ENCODE measurements around the gene COL23A1. TPM values are rescaled to one million over a fixed set of nuclear protein-coding genes. Genes with fewer than 3 reads are reported as not detected.

The COL23A1 gene
- total RNA-seq, 1 experiment from 2014 or later, result 15.0 TPM

DNA sequence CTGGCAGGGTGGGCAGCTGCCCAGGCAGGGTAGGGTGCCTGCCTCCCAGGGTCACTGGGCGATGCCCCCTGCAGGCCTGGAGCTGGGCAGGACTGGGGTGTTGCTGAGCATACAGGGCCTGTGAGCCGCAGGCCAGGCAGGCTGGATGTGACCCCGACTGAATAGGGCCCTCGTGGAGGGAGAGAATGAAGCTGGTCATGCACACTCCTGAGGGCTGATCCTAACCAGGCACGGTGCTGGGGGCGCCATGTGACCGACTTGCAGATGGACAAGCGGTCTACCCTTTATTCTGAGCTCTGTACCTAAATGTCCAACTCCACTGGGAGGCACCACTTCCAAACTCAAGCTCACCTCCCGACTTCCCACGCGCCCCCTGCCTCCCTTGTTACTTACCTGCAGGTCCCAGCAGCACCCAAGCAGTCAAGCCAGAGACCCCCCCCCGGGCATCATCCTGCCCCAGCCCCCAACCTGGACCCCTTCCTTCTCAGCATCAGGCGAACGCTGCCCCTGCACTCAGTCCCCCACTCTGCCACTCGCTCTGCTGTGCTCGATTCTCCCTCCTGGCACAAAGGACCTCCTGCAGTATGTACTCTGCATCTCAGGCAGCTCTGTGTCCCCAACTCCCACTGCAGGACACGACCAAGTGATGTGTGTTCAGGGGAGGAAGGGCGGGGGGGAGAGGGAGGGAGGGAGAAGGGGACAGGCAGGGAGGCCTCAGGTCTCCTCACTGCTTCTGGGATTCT lies 280.8 kb downstream of the COL23A1 start (continued):
- TF ChIP-seq, protein P1, sequence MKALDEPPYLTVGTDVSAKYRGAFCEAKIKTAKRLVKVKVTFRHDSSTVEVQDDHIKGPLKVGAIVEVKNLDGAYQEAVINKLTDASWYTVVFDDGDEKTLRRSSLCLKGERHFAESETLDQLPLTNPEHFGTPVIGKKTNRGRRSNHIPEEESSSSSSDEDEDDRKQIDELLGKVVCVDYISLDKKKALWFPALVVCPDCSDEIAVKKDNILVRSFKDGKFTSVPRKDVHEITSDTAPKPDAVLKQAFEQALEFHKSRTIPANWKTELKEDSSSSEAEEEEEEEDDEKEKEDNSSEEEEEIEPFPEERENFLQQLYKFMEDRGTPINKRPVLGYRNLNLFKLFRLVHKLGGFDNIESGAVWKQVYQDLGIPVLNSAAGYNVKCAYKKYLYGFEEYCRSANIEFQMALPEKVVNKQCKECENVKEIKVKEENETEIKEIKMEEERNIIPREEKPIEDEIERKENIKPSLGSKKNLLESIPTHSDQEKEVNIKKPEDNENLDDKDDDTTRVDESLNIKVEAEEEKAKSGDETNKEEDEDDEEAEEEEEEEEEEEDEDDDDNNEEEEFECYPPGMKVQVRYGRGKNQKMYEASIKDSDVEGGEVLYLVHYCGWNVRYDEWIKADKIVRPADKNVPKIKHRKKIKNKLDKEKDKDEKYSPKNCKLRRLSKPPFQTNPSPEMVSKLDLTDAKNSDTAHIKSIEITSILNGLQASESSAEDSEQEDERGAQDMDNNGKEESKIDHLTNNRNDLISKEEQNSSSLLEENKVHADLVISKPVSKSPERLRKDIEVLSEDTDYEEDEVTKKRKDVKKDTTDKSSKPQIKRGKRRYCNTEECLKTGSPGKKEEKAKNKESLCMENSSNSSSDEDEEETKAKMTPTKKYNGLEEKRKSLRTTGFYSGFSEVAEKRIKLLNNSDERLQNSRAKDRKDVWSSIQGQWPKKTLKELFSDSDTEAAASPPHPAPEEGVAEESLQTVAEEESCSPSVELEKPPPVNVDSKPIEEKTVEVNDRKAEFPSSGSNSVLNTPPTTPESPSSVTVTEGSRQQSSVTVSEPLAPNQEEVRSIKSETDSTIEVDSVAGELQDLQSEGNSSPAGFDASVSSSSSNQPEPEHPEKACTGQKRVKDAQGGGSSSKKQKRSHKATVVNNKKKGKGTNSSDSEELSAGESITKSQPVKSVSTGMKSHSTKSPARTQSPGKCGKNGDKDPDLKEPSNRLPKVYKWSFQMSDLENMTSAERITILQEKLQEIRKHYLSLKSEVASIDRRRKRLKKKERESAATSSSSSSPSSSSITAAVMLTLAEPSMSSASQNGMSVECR (CRISPR knock-in tag; IDR thresholded peaks at IDR 0.05; ENCODE audit: borderline replicate concordance), result no peak
- TF ChIP-seq SMAD4 (CRISPR knock-in tag; IDR thresholded peaks at IDR 0.05) (no peak), ZNF671 (CRISPR knock-in tag; IDR thresholded peaks at IDR 0.05) (no peak), ZNF423 (CRISPR knock-in tag; IDR thresholded peaks at IDR 0.05) (no peak)

DNA sequence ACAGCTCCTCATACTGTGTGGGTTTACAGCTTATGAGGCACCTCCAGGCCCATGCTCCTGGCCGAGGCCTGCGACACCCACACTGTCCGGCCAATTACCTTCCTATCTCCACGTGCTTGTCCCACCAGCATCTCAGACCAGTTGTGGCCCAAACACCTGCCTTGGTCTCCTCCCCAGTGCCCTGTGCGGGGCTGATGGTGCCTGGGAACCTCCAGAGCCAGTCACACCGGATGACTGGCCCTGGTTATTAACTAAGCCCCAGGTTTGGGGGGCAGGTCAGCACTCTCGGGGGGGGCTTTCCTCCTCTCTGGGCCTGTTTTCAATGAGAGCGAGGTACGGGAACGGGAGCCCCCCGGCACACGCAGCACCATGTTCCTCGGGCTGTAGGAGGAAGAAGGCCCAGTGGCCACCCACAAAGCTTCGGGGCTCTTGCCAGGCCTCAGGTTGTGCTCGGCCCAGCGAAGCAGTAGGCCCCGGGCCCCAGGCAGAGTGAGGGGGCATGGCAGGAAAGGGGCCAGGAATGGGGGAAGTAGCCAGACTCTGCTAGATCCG lies 281.6 kb downstream of the COL23A1 start:
- no peak overlapping the region for H3K4me3 Mint-ChIP-seq
- H3K4me1 Mint-ChIP-seq, result peaks cover 22% of the 10 kb centered on the region
- H3K27ac Mint-ChIP-seq, result no peak overlapping the region
- no peaks in the 10 kb centered on the region; the same call in 1 of the 2 replicates for H3K27me3 Mint-ChIP-seq (ENCODE audit: low read depth)
- H3K9me3 Mint-ChIP-seq, result no peaks in the 10 kb centered on the region
- no peak for ATAC-seq
- TF ChIP-seq, protein P2, sequence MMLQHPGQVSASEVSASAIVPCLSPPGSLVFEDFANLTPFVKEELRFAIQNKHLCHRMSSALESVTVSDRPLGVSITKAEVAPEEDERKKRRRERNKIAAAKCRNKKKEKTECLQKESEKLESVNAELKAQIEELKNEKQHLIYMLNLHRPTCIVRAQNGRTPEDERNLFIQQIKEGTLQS (CRISPR knock-in tag; conservative IDR thresholded peaks at IDR 0.05), result no peak
- no peak for TF ChIP-seq RORB (CRISPR knock-in tag; IDR thresholded peaks at IDR 0.05)
- TF ChIP-seq, protein P3, sequence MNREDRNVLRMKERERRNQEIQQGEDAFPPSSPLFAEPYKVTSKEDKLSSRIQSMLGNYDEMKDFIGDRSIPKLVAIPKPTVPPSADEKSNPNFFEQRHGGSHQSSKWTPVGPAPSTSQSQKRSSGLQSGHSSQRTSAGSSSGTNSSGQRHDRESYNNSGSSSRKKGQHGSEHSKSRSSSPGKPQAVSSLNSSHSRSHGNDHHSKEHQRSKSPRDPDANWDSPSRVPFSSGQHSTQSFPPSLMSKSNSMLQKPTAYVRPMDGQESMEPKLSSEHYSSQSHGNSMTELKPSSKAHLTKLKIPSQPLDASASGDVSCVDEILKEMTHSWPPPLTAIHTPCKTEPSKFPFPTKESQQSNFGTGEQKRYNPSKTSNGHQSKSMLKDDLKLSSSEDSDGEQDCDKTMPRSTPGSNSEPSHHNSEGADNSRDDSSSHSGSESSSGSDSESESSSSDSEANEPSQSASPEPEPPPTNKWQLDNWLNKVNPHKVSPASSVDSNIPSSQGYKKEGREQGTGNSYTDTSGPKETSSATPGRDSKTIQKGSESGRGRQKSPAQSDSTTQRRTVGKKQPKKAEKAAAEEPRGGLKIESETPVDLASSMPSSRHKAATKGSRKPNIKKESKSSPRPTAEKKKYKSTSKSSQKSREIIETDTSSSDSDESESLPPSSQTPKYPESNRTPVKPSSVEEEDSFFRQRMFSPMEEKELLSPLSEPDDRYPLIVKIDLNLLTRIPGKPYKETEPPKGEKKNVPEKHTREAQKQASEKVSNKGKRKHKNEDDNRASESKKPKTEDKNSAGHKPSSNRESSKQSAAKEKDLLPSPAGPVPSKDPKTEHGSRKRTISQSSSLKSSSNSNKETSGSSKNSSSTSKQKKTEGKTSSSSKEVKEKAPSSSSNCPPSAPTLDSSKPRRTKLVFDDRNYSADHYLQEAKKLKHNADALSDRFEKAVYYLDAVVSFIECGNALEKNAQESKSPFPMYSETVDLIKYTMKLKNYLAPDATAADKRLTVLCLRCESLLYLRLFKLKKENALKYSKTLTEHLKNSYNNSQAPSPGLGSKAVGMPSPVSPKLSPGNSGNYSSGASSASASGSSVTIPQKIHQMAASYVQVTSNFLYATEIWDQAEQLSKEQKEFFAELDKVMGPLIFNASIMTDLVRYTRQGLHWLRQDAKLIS (CRISPR knock-in tag; IDR thresholded peaks at IDR 0.05; ENCODE audit: borderline replicate concordance), result no peak
- DNase-seq (ENCODE audit: low spot score), result peak; percentile 8
- no peaks in the 10 kb centered on the region for H3K36me3 Mint-ChIP-seq
- CTCF ChIA-PET, result interaction anchor here (1.4 to 3.9 kb wide), 3 partner anchors 25 to 281 kb away, joined by 4 to 11 read pairs (median 4); partner anchors contain the start of gene COL23A1
- POLR2A ChIA-PET, result no interaction called here

DNA sequence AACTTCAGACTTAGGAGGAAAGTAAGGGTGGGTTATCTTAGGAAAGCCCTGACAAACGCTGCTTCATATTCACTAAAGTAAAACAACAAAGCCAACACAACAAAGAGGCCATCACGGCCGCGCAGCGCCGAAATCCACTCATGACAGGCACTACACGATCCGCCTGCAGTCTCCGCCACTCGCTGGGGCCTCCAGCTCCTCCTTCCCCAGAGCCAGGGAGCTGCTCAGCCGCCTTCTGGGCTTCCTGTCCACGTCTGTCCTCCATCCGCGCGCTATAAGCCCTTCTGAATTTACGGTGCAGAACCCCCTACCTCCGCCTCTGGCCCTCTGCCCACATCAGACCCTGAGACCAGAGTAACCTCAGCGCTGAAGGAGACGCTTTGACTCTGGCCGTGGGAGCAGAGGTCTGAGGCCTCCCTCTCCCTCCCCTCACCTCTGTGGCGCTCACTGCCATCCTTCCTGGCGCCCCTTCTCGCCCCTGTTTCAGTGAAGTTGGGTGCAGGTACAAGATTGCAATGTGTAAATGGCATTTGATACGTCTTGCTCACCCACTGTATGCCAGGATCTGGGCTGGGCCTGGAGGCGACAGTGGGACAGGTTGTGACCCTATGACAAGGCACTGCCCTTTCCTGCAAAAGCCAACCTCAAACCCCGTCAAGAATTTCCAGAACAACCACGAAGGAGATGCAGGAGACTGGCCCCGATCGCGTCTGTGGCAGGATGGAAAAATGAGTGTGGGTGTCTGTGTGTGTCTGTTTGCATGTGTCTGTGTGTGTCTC lies 282.7 kb downstream of the COL23A1 start:
- peak; percentile 9 for DNase-seq (ENCODE audit: low spot score)
- Mint-ChIP-seq H3K4me1 (peaks cover 15% of the 10 kb centered on the region), H3K27me3 (ENCODE audit: low read depth) (no peaks in the 10 kb centered on the region; the same call in 1 of the 2 replicates), H3K27ac (peak overlapping the region; percentile 10), H3K4me3 (no peak overlapping the region), H3K9me3 (no peaks in the 10 kb centered on the region), H3K36me3 (no peaks in the 10 kb centered on the region)
- ChIA-PET CTCF (interaction anchor here (1.0 to 1.2 kb wide), 3 partner anchors 12 to 86 kb away, joined by 3 to 4 read pairs (median 3); no protein-coding TSS in a partner anchor), POLR2A (no interaction called here)
- ATAC-seq, result no peak
- TF ChIP-seq, protein P4, sequence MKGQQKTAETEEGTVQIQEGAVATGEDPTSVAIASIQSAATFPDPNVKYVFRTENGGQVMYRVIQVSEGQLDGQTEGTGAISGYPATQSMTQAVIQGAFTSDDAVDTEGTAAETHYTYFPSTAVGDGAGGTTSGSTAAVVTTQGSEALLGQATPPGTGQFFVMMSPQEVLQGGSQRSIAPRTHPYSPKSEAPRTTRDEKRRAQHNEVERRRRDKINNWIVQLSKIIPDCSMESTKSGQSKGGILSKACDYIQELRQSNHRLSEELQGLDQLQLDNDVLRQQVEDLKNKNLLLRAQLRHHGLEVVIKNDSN (CRISPR knock-in tag; IDR thresholded peaks at IDR 0.05), result no peak
- TF ChIP-seq ZBTB21 (CRISPR knock-in tag; IDR thresholded peaks at IDR 0.05; ENCODE audit: borderline replicate concordance), result no peak
- no peak for TF ChIP-seq SMAD4 (CRISPR knock-in tag; IDR thresholded peaks at IDR 0.05)
- no peak for TF ChIP-seq RELA (CRISPR knock-in tag; IDR thresholded peaks at IDR 0.05; ENCODE audit: borderline replicate concordance)
- TF ChIP-seq, protein P5, sequence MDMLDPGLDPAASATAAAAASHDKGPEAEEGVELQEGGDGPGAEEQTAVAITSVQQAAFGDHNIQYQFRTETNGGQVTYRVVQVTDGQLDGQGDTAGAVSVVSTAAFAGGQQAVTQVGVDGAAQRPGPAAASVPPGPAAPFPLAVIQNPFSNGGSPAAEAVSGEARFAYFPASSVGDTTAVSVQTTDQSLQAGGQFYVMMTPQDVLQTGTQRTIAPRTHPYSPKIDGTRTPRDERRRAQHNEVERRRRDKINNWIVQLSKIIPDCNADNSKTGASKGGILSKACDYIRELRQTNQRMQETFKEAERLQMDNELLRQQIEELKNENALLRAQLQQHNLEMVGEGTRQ (CRISPR knock-in tag; IDR thresholded peaks at IDR 0.05), result no peak
- TF ChIP-seq SOX15 (CRISPR knock-in tag; IDR thresholded peaks at IDR 0.05), result no peak
- TF ChIP-seq CBFB (CRISPR knock-in tag; IDR thresholded peaks at IDR 0.05; ENCODE audit: low read depth), result no peak
- TF ChIP-seq NR3C1 (CRISPR knock-in tag; conservative IDR thresholded peaks at IDR 0.05; ENCODE audit: low read depth), result no peak
- TF ChIP-seq TEAD4 (CRISPR knock-in tag; IDR thresholded peaks at IDR 0.05), result no peak
- TF ChIP-seq, protein P6, sequence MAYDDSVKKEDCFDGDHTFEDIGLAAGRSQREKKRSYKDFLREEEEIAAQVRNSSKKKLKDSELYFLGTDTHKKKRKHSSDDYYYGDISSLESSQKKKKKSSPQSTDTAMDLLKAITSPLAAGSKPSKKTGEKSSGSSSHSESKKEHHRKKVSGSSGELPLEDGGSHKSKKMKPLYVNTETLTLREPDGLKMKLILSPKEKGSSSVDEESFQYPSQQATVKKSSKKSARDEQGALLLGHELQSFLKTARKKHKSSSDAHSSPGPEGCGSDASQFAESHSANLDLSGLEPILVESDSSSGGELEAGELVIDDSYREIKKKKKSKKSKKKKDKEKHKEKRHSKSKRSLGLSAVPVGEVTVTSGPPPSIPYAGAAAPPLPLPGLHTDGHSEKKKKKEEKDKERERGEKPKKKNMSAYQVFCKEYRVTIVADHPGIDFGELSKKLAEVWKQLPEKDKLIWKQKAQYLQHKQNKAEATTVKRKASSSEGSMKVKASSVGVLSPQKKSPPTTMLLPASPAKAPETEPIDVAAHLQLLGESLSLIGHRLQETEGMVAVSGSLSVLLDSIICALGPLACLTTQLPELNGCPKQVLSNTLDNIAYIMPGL (CRISPR knock-in tag; IDR thresholded peaks at IDR 0.05), result no peak
- no peak for TF ChIP-seq ZNF263 (CRISPR knock-in tag; IDR thresholded peaks at IDR 0.05; ENCODE audit: low read depth)
